SK-N-SH (cell line): ENCODE data around the gene GRIK5.
A peak's percentile ranks its signal among the peaks of the same experiment; 100 is the strongest.

Source experiments
- CHD2 ChIP-seq: fragments of 150-350 bp; IDR thresholded peaks from 2 replicates; pipeline ENCODE4 v1.6.1; 2018; ENCODE audit warnings: low read length; ENCODE audit not compliant: partially characterized antibody
- EP300 ChIP-seq, 2 experiments: IDR thresholded peaks; 2 replicates each; pipeline versions ENCODE4 v1.4.0 to v1.6.1; 2012; ENCODE audit warnings: borderline replicate concordance in 1 of 2, low read depth in 1 of 2, low read length in 1 of 2
- FOXJ3 ChIP-seq: sonication (generic); formaldehyde crosslinking; IDR thresholded peaks from 2 replicates; pipeline ENCODE4 v1.5.1; 2020; ENCODE audit warnings: mild to moderate bottlenecking, missing genetic modification reagents
- FOXM1 ChIP-seq: IDR thresholded peaks from 2 replicates; pipeline ENCODE4 v1.4.0; 2012; ENCODE audit warnings: low read depth, mild to moderate bottlenecking
- MAX ChIP-seq: IDR thresholded peaks from 2 replicates; pipeline ENCODE4 v1.4.0; 2012; ENCODE audit warnings: low read depth
- POLR2AphosphoS5 ChIP-seq: IDR thresholded peaks from 2 replicates; pipeline ENCODE4 v1.6.1; 2012; ENCODE audit warnings: low read depth, low read length
- YY1 ChIP-seq: IDR thresholded peaks from 2 replicates; pipeline ENCODE4 v1.4.0; 2012; ENCODE audit warnings: low read depth, mild to moderate bottlenecking
- TF ChIP-seq, protein P1 (sequence below): fragments of 200-600 bp; sonication (generic); IDR thresholded peaks from 2 replicates; pipeline ENCODE4 v1.6.1; 2017; ENCODE audit warnings: antibody characterized with exemption, mild to moderate bottlenecking, moderate library complexity

DNA sequence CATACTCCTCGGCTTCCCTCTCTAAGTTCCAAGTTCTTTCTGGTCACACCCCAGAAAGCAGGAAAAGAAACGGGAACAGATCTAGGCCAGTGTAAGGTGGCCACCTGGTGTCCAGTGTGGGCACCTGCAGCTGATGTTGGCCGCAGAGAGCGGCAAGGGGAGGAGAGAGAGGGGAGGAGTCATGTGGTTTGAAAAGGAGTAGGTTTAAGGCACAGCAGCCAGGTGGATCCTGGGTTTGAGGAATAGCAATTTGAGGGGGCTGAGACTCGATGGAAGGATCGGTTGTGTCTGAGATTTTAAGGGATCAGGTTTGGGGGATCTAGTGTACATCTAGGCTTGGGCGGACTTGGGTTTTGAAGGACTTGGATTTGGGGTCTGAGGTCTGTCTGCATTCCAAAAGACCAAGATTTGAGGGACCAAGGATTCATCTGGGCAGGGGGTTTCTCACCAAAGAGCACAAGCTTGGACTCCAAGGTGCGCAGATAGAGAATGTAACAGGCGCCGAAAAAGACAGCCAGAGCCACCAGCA, 112.1 kb downstream of the GRIK5 start:
- TF ChIP-seq FOXM1 (no peak), POLR2AphosphoS5 (no peak), MAX (0 out of 2 replicates have a peak, but pooled peaks have one; percentile 11), CHD2 (peak; percentile 29), EP300 (IDR thresholded peaks at IDR 0.05; ENCODE audit: borderline replicate concordance in 1 of 2, low read depth in 1 of 2, low read length in 1 of 2) (no peak), YY1 (no peak), FOXJ3 (CRISPR knock-in tag) (no peak)
- TF ChIP-seq, protein P1, sequence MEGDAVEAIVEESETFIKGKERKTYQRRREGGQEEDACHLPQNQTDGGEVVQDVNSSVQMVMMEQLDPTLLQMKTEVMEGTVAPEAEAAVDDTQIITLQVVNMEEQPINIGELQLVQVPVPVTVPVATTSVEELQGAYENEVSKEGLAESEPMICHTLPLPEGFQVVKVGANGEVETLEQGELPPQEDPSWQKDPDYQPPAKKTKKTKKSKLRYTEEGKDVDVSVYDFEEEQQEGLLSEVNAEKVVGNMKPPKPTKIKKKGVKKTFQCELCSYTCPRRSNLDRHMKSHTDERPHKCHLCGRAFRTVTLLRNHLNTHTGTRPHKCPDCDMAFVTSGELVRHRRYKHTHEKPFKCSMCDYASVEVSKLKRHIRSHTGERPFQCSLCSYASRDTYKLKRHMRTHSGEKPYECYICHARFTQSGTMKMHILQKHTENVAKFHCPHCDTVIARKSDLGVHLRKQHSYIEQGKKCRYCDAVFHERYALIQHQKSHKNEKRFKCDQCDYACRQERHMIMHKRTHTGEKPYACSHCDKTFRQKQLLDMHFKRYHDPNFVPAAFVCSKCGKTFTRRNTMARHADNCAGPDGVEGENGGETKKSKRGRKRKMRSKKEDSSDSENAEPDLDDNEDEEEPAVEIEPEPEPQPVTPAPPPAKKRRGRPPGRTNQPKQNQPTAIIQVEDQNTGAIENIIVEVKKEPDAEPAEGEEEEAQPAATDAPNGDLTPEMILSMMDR: peak; percentile 79
